ENCODE data around the gene ZSCAN16. TPM values are rescaled to one million over a fixed set of nuclear protein-coding genes. Genes with fewer than 3 reads are reported as not detected.

Gene ZSCAN16
- total RNA-seq, 1 donor from 2014 or later = 6.8 TPM

DNA sequence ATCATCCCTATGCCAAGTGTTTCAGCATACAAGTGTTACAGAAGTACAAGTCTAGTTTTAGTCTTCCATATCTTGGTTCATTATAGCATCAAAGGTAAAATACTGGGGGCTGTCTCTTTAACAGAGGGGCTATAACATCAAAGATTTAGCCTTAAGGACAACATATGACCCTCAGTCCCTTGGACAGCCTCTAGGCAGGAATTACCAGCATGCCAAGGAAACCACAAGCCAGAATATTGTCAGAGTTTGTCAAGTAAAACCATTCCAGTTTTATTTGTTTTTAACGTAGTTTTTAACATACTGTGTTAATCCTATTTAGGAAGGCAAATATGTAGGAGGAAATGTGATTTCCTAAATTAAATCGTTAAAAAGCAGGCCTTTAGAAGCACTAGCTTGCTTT is 35.8 kb downstream of the ZSCAN16 start:
- Histone ChIP-seq H3K27me3 (ENCODE audit: low read depth) (no peaks in the 10 kb centered on the region), H3K9me3 (no peaks in the 10 kb centered on the region), H3K4me1 (peaks cover 7% of the 10 kb centered on the region), H3K36me3 (peaks cover 23% of the 10 kb centered on the region), H3K4me3 (no peak overlapping the region), H3K27ac (no peak overlapping the region)
- intact Hi-C loops (cut with DNase I) = no loop called here
- no peak for DNase-seq
- TF ChIP-seq, protein P1, sequence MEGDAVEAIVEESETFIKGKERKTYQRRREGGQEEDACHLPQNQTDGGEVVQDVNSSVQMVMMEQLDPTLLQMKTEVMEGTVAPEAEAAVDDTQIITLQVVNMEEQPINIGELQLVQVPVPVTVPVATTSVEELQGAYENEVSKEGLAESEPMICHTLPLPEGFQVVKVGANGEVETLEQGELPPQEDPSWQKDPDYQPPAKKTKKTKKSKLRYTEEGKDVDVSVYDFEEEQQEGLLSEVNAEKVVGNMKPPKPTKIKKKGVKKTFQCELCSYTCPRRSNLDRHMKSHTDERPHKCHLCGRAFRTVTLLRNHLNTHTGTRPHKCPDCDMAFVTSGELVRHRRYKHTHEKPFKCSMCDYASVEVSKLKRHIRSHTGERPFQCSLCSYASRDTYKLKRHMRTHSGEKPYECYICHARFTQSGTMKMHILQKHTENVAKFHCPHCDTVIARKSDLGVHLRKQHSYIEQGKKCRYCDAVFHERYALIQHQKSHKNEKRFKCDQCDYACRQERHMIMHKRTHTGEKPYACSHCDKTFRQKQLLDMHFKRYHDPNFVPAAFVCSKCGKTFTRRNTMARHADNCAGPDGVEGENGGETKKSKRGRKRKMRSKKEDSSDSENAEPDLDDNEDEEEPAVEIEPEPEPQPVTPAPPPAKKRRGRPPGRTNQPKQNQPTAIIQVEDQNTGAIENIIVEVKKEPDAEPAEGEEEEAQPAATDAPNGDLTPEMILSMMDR (IDR thresholded peaks at IDR 0.05) = no peak
- ATAC-seq = no peak

DNA sequence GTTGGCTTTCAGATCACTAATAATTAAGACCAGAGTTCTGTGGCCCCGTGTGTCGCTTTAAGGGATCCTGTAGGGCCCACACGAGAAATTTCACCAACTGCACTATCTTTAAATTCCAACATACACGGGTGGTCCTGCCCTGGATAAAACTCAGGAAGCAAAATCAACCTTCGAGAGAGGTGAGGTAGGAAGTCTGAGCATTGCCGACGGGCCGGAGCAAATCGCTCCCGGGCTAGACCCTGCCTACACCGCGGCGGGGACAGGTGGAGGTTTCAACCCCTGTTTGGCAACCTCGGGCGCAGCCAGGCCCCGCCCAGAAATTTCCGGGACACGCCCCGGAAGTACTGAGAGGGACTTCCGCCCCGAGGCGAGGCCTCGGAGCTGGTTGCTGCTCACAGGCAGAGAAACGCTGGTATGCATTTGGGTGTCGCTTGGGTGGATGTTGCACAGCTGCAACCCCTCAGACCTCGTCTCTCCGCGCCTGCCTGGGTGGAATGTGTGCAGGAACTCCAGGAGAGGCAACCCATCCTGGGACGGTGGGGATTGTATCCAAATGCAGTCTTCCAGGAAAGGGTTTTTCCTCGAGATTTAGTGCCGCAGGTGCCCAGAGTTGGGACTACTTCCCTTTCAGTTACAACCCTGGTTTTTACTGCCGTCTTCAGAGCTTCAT is 37.1 kb downstream of the ZSCAN16 start:
- TF ChIP-seq, protein P1 (IDR thresholded peaks at IDR 0.05) = no peak
- H3K4me1 ChIP-seq = peaks cover 7% of the 10 kb centered on the region
- intact Hi-C loops (cut with DNase I) = no loop called here
- H3K27ac ChIP-seq = peak overlapping the region; percentile 43
- peak; percentile 81 for DNase-seq
- H3K36me3 ChIP-seq = peaks cover 12% of the 10 kb centered on the region
- H3K4me3 ChIP-seq = peak overlapping the region; percentile 61
- peak; percentile 92 to 98 for ATAC-seq
- H3K9me3 ChIP-seq = no peaks in the 10 kb centered on the region
- no peaks in the 10 kb centered on the region for H3K27me3 ChIP-seq (ENCODE audit: low read depth)

DNA sequence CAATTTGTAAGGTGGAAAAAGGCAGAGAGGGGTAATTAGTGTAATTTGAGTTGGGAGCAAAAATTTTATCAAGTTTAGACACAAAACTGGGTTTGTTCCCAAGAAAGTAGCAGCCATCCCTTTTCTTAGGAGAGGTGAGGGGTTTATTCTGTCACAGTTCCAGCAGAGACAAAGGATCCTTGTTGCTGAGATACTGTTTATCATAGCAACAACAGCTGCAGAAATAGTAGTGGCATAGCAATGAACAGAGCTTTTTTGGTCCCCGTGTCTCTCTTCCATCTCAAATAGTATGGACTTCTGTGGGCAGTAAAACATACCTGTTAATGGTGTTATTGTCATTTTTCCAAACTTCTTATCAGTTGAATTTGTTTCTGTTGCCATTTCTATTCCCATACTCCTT is 41.2 kb downstream of the ZSCAN16 start:
- Histone ChIP-seq H3K27ac (no peak overlapping the region), H3K4me3 (no peak overlapping the region), H3K9me3 (no peaks in the 10 kb centered on the region), H3K4me1 (peaks cover 7% of the 10 kb centered on the region), H3K36me3 (no peaks in the 10 kb centered on the region), H3K27me3 (ENCODE audit: low read depth) (no peaks in the 10 kb centered on the region)
- ATAC-seq (no peak), DNase-seq (no peak)
- intact Hi-C loops (cut with DNase I) = no loop called here
- TF ChIP-seq, protein P1 (IDR thresholded peaks at IDR 0.05) = no peak

DNA sequence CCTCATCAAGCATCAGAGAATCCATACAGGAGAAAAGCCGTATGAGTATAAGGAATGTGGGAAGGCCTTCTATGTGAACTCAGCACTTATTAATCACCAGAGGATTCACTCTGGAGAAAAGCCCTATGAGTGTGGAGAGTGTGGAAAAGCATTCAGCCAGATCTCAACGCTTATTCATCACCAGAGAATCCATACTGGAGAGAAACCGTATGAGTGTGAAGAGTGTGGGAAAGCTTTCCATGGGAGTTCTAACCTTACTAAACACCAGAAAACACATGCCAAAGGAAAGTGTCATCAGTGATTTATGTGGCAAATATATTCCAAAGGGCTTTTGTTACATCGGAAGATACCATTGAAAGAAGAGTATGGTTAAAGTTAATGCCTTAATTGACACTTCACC is 42.7 kb downstream of the ZSCAN16 start:
- intact Hi-C loops (cut with DNase I) = no loop called here
- TF ChIP-seq, protein P1 (IDR thresholded peaks at IDR 0.05) = no peak
- Histone ChIP-seq H3K4me3 (no peak overlapping the region), H3K36me3 (no peaks in the 10 kb centered on the region), H3K9me3 (no peaks in the 10 kb centered on the region), H3K27me3 (ENCODE audit: low read depth) (no peaks in the 10 kb centered on the region), H3K27ac (no peak overlapping the region), H3K4me1 (peaks cover 3% of the 10 kb centered on the region)
- ATAC-seq (no peak), DNase-seq (no peak)

DNA sequence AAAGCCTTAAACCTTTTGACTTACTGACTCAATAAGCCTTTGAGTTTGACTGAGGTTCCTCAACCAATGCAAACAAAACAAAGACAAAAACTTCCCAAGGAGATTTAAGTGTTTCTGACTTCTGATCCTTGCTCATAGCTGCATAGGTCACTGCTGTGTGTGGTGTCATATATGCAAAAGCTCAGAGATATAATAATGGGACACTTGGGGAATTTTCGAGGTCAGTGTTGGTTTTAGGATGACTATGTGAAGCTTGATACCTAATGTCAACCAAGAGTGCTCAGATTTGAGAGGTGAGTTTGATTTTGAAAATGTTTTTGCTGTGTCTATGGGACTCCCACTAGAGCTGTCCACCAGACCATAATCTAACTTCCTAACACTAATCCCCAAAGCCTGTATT is 43.5 kb downstream of the ZSCAN16 start:
- H3K27ac ChIP-seq = no peak overlapping the region
- no peaks in the 10 kb centered on the region for H3K27me3 ChIP-seq (ENCODE audit: low read depth)
- no peaks in the 10 kb centered on the region for H3K4me1 ChIP-seq
- H3K9me3 ChIP-seq = no peaks in the 10 kb centered on the region
- DNase-seq = no peak
- ATAC-seq = no peak
- H3K36me3 ChIP-seq = no peaks in the 10 kb centered on the region
- intact Hi-C loops (cut with DNase I) = no loop called here
- TF ChIP-seq, protein P1 (IDR thresholded peaks at IDR 0.05) = no peak
- no peak overlapping the region for H3K4me3 ChIP-seq
